Neuron (in vitro differentiated cells): ENCODE results near the gene NLGN3.

Experiments used
- H2AFZ ChIP-seq: one replicate; pipeline ENCODE4 v1.6.1; 2013; ENCODE audit warnings: low read depth, mild to moderate bottlenecking, inconsistent platforms, low read length, moderate library complexity
- H3K27me3 ChIP-seq: one replicate; pipeline ENCODE4 v1.6.1; 2013; ENCODE audit warnings: low read length; ENCODE audit not compliant: insufficient read depth
- H3K36me3 ChIP-seq: one replicate; pipeline ENCODE4 v1.6.1; 2013; ENCODE audit warnings: low read length; ENCODE audit not compliant: insufficient read depth
- H3K4me1 ChIP-seq: one replicate; pipeline ENCODE4 v1.6.1; 2013; ENCODE audit warnings: low read length; ENCODE audit not compliant: insufficient read depth
- H3K4me3 ChIP-seq: 2 replicates; pipeline ENCODE4 v1.5.1; 2013; ENCODE audit warnings: mild to moderate bottlenecking, low read length, moderate library complexity
- H3K9me3 ChIP-seq: one replicate; pipeline ENCODE4 v1.6.1; 2013; ENCODE audit warnings: low read length

NLGN3 gene

DNA sequence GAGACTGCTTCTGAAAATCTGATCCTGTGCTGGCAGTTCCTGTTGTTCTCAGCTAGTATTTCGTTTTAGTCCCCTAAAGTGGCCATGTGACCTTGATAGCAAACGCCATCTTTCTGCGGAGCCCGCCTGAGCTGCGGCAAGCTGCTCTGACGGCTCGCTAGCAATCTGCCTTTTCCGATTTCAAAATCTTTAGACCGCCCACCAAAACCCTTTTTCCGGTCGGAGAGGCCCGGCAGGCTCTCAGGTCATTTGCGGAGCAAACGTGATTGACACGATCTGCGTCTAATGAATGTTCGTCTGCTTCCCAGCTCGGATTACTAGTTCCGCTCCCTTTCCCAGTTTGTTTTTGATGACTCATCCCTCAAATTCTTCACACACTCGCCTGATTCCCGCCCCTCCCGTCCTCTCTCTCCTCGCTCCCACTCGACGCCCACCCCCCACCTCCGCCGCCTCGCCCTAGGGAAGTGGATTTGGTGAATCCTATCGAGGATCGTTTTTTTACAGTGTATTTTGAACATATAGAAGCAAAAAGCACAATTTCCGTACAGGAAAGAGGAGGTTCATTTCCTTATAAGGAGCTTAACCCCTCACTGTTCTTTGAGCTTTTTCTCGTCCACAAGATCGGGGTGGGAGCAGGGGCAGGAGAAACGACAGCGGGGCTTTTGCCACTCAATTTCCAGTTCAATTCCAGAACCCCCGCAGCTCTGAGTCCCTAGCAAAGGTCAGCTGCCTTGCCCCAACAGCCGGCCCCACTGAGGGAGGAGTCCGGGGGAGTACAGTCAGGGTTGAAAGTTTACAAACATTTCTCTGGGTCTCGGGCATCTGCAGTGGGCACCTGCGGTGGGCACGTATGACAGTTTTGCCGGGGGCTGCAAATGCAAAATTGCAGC, 37.5 kb downstream of the NLGN3 start:
- no peak overlapping the region for H2AFZ ChIP-seq
- H3K9me3 ChIP-seq = no peaks in the 10 kb centered on the region
- peak overlapping the region; percentile 60 for H3K4me3 ChIP-seq
- H3K4me1 ChIP-seq = peaks cover 16% of the 10 kb centered on the region
- H3K27me3 ChIP-seq = no peaks in the 10 kb centered on the region
- no peaks in the 10 kb centered on the region for H3K36me3 ChIP-seq

DNA sequence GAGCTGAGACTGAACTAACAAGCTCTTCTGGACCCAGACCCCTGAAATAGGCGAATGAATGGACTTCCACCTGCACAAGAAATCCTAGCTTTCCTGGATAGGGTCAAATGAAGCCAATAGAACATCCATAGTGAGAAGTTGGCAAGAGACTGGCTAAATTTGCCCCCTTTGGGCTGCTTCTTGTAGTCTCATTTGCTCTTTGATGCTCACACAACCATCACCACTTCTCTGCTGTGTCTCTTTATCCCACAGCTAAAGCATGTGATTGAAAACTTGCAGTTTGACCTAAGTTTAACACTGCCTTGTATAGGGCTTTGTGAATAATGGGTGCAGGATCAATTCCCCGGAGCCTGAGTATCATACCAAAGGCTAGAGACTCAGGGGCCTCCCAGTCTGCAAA, 38.2 kb downstream of the NLGN3 start:
- H3K36me3 ChIP-seq = no peaks in the 10 kb centered on the region
- H3K4me1 ChIP-seq = peaks cover 16% of the 10 kb centered on the region
- H3K27me3 ChIP-seq = no peaks in the 10 kb centered on the region
- H2AFZ ChIP-seq = no peak overlapping the region
- no peaks in the 10 kb centered on the region for H3K9me3 ChIP-seq
- H3K4me3 ChIP-seq = peak overlapping the region; percentile 52

- Histone ChIP-seq H3K4me3 (peak overlapping the region; percentile 52), H3K27me3 (no peaks in the 10 kb centered on the region), H2AFZ (no peak overlapping the region), H3K36me3 (no peaks in the 10 kb centered on the region), H3K9me3 (no peaks in the 10 kb centered on the region), H3K4me1 (peaks cover 16% of the 10 kb centered on the region)
These were observed 38.7 kb downstream of the NLGN3 start for GRCh38 chrX:71183341-71183740.

DNA sequence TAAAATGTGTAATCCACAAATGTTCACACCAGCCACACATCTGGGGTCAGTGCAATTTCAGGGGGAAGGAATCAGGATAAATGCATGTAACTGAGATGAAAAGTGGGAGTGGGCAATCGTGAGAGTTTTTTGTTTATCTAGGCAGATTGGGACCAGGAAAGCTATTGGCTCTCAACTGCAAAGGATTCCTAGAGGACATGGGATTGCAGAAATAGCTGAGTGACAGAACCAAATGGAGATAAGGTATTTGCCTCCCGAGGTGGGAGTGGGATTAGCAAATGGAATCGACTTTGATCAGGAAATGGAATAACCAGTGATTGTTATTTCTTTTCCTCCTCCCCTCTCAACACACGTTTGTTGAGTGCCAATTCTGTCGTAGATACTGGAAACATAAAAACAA, 39.5 kb downstream of the NLGN3 start:
- H3K4me3 ChIP-seq = peak overlapping the region; percentile 16
- H3K9me3 ChIP-seq = no peaks in the 10 kb centered on the region
- H2AFZ ChIP-seq = no peak overlapping the region
- no peaks in the 10 kb centered on the region for H3K36me3 ChIP-seq
- peaks cover 16% of the 10 kb centered on the region for H3K4me1 ChIP-seq
- H3K27me3 ChIP-seq = no peaks in the 10 kb centered on the region

DNA sequence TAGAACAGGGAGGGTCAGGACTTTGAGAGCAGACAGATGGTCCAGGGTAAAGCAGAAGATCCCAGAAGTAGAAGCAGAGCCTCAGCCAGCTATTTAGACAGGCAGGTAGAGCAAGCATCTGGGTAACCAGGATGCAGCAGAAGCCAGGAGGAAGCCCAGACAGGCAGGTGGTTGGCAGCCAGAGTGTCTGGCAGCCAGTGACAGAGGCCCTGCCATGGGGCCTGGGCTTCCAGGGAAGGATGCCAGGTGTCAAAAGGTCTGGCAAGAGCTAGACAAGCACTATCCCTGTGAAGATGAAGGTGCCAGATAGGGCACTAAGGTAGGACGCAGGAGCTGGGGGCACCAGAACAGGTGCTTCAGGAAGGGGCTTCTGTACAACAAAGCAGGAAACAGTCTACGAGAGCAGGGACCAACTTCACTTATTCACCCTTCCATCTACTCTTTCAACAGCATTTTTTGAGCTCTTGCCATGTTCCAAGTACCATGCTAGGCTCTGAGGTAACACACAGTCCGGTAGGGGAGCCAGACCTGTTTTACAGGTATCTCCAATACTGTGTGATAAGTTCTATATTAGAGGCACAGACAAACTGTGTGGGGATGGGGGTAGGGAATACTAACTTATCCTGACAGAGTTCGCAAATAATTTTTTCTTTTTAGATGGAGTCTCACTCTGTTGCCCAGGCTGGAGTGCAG, 40.3 kb downstream of the NLGN3 start:
- no peaks in the 10 kb centered on the region for H3K36me3 ChIP-seq
- H3K9me3 ChIP-seq = no peaks in the 10 kb centered on the region
- no peak overlapping the region for H3K4me3 ChIP-seq
- H2AFZ ChIP-seq = no peak overlapping the region
- peaks cover 16% of the 10 kb centered on the region for H3K4me1 ChIP-seq
- H3K27me3 ChIP-seq = no peaks in the 10 kb centered on the region

- H3K27me3 ChIP-seq = no peaks in the 10 kb centered on the region
- no peaks in the 10 kb centered on the region for H3K4me1 ChIP-seq
- no peaks in the 10 kb centered on the region for H3K9me3 ChIP-seq
- H3K4me3 ChIP-seq = no peak overlapping the region
- no peaks in the 10 kb centered on the region for H3K36me3 ChIP-seq
- H2AFZ ChIP-seq = peak overlapping the region; percentile 51
These were observed 46.6 kb downstream of the NLGN3 start for GRCh38 chrX:71191248-71191647.

GRCh38 chrX:71195964-71196649, 51.5 kb downstream of the NLGN3 start:
- Histone ChIP-seq H3K4me3 (no peak overlapping the region), H3K4me1 (peaks cover 4% of the 10 kb centered on the region), H3K27me3 (no peaks in the 10 kb centered on the region), H3K9me3 (no peaks in the 10 kb centered on the region), H2AFZ (no peak overlapping the region), H3K36me3 (no peaks in the 10 kb centered on the region)

DNA sequence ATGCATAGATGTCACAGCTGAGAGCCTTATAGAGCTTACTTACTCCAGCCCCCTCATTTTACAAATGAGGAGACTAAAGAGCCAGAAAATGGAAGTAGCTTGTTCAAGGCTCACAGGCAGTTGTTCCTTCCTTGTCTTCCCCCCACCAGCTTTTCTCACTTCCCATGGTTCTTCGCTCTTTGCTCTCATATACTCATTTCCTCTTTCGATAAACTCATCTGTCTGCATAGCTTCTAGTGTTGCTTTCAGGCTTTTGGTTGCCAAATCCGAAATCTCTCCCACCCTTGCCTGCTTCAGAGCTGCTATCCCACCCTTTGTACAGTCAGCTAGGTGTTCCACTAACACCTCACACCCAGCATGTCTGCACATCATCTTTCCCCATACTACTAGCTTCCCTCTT, 53.4 kb downstream of the NLGN3 start:
- no peak overlapping the region for H2AFZ ChIP-seq
- peaks cover 4% of the 10 kb centered on the region for H3K4me1 ChIP-seq
- no peaks in the 10 kb centered on the region for H3K36me3 ChIP-seq
- H3K9me3 ChIP-seq = no peaks in the 10 kb centered on the region
- no peaks in the 10 kb centered on the region for H3K27me3 ChIP-seq
- no peak overlapping the region for H3K4me3 ChIP-seq

DNA sequence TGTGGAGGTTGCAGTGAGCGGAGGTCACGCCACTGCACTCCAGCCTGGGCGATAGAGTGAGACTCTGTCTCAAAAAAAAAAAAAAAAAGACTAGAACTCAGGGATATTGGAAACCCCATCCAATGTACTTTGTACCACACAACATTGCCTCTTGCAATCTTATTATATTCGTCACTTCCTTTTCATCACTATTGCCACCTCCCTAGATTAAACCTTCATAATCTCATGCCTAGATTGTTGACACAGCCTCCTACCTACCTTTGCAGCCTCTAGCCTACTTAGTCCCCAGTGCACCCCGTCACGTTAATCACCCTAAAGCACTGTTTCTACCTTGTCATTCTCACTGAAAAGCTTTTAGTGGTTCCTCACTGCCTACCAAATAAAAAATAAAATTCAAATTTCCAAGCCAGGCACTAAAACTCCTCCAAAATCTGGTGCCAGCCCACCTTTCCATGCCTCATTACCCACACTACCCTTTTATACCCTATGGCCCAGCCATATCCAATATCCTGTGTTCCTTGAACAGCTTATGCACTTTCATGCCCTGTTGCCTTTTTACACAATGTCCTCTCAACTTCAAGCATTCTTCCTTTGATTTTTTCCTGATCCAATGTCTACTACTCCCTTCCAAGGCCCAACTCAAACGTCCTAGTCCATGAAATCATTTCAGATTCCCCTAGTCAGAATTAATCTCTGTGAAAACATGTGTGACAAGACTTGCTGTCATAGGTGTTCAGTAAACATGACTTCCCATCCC, 54.8 kb downstream of the NLGN3 start:
- no peaks in the 10 kb centered on the region for H3K36me3 ChIP-seq
- no peak overlapping the region for H3K4me3 ChIP-seq
- no peaks in the 10 kb centered on the region for H3K27me3 ChIP-seq
- H3K9me3 ChIP-seq = no peaks in the 10 kb centered on the region
- H2AFZ ChIP-seq = no peak overlapping the region
- peaks cover 4% of the 10 kb centered on the region for H3K4me1 ChIP-seq

GRCh38 chrX:71210816-71211215, 66.2 kb downstream of the NLGN3 start:
- Histone ChIP-seq H3K36me3 (no peaks in the 10 kb centered on the region), H3K27me3 (no peaks in the 10 kb centered on the region), H3K4me1 (no peaks in the 10 kb centered on the region), H2AFZ (no peak overlapping the region), H3K9me3 (no peaks in the 10 kb centered on the region), H3K4me3 (no peak overlapping the region)

DNA sequence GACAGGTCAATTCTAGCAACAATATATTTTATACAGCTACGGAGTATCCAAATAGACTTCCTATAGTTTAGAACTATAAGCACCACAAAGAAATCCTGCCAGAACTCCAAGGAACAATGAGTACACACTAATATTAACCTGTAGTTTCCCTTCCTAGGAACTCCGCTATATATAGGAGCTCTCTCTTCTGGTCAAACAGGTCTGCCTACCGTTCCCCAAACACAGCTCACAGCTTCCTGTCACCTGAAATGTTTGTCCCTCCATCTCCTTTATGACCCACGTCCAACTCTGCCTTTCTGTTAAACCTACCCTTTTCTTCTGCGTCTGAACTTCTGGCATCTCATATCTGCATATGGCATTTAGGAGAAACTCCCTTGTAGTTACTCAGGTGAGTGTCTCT, 67.9 kb downstream of the NLGN3 start:
- H3K9me3 ChIP-seq = no peaks in the 10 kb centered on the region
- H3K4me3 ChIP-seq = no peak overlapping the region
- no peaks in the 10 kb centered on the region for H3K36me3 ChIP-seq
- no peaks in the 10 kb centered on the region for H3K27me3 ChIP-seq
- no peaks in the 10 kb centered on the region for H3K4me1 ChIP-seq
- no peak overlapping the region for H2AFZ ChIP-seq

- no peak overlapping the region for H2AFZ ChIP-seq
- no peak overlapping the region for H3K4me3 ChIP-seq
- no peaks in the 10 kb centered on the region for H3K9me3 ChIP-seq
- H3K36me3 ChIP-seq = no peaks in the 10 kb centered on the region
- no peaks in the 10 kb centered on the region for H3K4me1 ChIP-seq
- H3K27me3 ChIP-seq = no peaks in the 10 kb centered on the region
These were observed 69.5 kb downstream of the NLGN3 start for GRCh38 chrX:71214152-71214551.
